Erythroblast (primary cell): ENCODE measurements around the gene STON1.

ENCODE experiments used
- GATA1 ChIP-seq: IDR thresholded peaks from 2 replicates; pipeline ENCODE4 v1.6.1; 2011; ENCODE audit warnings: low read depth, mild to moderate bottlenecking, control low read depth, low read length, moderate library complexity
- POLR2A ChIP-seq: IDR thresholded peaks from 2 replicates; pipeline ENCODE4 v1.6.1; 2011; ENCODE audit warnings: mild to moderate bottlenecking, low read length

DNA sequence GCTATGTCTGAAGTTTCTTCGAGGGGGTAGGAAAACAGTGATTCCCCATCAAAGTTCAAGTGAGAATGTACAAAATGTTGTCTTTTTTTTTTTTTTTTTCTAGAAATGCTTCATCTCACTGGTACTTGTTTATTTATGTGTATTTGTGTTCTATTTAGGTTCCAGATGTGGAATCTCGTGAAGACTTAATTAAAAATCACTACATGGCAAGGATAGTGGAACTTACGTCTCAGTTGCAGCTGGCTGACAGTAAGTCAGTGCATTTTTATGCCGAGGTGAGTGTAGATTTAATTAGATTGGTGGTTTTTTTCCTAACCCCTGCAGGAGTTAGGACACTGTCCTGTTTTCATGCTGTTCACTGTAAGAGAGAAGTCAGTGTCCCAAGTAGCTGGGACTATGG lies 22.8 kb upstream of the STON1 start:
- TF ChIP-seq POLR2A (no peak), GATA1 (no peak)
